CD4-positive, alpha-beta T cell treated with Interferon alpha-2 for 1 hour (primary cell): ENCODE data around the gene SF3B5.
"Not testable (repeated sequence)": the region's sequence is repeated elsewhere in the genome, so short reads cannot be mapped to it uniquely, and the experiment has no call there.

Experiments used
- DNase-seq, 2 donors: peaks; one replicate each; pipeline ENCODE4 v3.0.0-alpha.2; 2020 to 2022

The SF3B5 gene

DNA sequence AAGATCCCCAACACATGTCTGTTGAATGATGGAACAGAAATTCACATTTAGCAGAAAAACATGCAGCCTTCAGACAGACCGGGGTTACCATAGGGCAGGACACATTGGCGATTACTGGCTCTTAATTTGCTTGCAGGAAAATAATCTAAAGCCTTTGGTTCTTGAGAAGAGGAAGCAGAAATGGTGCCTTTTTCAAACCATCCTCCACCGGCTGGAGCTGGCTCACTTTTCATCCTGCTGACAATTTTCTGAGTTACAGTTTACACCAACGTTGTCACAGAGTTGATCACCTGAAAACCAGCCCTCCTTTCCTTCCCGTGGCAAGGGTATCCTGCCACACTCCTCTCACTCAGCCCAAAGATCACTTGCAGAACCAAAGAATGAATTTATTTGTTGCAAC is 32.6 kb downstream of the SF3B5 start:
- DNase-seq = no peak

- DNase-seq = no peak
Observed at GRCh38 chr6:144059139-144059538, 36.2 kb downstream of the SF3B5 start.

DNA sequence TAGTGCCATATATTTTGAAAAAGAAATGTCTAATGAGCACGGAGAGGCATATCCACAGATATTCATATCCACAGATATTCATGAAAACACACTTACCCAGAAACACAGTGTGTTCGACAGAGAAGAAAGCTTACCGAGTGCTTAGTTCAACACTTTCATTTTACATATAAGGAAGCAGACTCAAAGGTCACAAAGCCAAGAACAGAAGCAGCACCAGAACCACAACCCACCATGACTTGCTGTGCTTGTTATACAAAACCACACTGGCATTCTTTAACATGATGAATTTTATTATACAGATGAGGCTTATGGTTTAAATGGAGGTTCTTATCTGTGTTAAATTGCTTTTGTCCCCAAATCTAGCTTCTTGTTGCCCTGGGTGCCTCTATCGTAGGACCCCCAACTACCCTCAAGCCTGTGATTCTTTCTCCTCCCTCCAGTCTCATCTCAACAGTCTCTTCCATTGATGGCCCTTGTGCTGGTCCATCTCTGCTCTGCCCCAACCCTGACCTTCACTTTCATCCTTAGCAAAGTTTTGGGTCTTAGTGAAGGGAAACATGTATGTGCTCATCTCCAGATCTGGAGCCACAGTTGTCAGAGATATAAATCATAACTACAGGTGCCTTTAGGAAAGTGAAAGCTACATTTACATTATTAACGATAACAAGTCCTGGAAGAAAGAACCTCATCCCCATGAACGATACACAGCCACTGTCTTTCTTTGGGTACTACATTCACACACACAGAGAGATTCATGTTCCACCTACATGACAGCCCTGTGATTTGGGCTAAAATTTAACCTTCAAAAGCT is 40.0 kb downstream of the SF3B5 start:
- DNase-seq = peak; percentile 46 to 75

DNA sequence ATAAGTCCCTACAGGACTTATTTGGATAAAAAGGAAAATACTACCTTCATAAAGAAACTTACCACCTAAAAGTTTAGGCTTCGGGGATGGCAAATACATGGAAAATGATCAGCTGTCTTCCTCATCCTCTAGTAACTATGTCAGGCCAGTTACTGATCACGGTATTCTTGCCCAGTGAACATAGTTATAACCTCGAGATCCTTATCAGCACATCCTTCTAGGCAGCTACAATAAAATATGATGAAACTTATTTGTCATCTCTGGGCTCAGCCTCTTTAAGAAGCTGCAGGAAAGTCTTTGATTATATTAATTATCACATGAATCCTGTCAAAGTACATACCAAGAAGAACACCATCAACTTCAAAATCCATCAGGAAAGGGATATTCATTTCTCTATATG is 41.8 kb downstream of the SF3B5 start:
- peak in 1 of 2 donors; percentile 15 for DNase-seq

DNA sequence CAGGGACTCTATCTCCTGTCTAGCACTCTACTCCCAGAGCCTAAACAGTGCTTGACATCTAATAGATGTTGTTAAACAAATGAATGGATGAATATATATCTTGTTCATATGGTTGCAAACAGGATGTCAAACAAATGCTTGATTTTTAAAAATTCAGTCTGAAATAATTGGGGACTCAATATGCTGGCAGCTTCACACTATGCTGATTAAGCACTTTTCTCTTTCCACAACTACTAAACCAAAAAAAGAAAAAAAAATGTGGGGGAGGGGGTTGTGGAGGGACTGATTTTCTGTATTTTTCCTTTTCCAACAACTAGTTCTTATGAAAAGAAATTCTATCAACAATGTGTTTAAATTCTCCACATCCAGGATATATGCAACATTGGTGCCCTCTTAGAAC is 42.9 kb downstream of the SF3B5 start:
- DNase-seq = no peak

DNA sequence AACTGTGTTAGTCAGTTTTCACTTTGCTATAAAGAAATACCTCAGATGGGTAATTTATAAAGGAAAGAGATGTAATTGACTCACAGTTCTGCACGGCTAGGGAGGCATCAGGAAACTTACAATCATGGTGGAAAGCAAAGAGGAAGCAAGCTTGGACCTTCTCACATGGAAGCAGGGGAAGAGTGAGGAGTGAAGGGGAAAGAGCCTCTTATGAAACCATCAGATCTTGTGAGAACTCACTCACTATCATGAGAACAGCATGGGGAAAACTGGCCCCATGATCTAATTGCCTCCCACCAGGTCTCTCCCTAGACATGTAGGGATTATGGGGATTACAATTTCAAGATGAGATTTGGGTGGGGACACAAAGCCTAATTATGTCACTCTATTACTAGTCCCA is 46.0 kb downstream of the SF3B5 start:
- no peak for DNase-seq

DNA sequence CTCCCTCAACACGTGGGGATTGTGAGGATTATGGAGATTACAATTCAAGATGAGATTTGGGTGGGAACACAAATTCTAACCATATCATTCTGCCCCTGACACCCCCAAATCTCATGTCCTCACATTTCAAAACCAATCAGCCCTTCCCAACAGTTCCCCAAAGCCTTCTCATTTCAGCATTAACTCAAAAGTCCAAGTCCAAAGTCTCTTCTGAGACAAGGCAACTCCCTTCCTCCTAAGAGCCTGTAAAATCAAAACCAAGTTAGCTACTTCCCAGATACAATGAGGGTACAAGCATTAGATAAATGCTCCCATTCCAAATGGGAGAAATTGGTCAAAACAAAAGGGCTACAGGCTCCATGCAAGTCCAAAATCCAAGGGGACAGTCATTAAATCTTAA is 47.7 kb downstream of the SF3B5 start:
- DNase-seq = no peak

- DNase-seq = peak in 1 of 2 donors; percentile 23
Observed at GRCh38 chr6:144046672-144047071, 48.7 kb downstream of the SF3B5 start.

DNA sequence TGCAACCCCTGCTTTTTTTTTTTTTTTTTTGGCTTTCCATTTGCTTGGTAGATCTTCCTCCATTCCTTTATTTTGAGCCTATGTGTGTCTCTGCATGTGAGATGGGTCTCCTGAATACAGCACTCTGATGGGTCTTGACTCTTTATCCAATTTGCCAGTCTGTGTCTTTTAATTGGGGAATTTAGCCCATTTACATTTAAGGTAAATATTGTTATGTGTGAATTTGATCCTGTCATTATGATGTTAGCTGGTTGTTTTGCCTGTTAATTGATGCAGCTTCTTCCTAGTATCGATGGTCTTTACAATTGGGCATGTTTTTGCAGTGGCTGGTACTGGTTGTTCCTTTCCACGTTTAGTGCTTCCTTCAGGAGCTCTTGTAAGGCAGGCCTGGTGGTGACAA is 50.4 kb downstream of the SF3B5 start:
- DNase-seq = not testable (repeated sequence)
